GM21786 (cell line): ENCODE results near the gene HELLS.
"Not testable (repeated sequence)": the region's sequence is repeated elsewhere in the genome, so short reads cannot be mapped to it uniquely, and the experiment has no call there.

Experiments
- ATAC-seq: cut with Tn5 transposase; IDR thresholded peaks from one replicate; pipeline ENCODE4 v1.9.1; 2021; ENCODE audit not compliant: unreplicated experiment

Gene HELLS

DNA sequence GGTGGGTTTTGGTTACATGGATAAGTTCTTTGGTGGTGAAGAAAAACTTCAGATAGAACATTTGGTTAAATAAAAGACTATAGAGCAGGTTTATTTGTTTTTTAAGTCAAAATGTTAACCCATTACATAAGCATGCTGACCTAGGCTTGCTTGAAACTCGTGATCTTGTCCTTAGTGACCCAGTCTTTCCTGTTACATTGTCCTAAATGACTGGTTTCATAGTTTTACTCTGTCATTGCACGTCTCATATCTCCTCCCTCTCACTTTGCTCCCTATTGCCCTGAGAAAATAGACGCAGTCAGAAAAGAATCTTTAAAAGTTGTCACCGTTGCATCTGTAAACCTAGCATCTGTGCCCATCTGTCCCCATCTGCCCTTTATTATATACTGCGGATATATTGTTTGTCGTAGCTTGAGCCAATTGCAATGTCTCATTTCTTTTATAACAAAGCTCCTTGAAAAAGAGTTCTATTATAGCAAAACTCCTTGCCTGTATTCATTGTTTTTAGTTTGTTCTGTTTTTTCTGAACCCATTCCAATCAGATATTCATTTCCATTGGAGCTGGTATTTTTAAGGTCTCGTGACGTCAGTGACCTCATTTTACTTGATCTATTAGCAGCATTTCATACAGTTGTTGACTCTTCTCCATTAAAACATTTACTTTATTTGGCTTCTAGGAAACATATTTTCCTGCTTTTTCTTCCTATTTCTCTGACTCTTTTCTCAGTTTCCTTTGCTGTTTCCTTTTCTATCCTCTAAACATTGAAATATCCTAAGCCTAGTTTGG, 57.3 kb downstream of the HELLS start:
- no peak for ATAC-seq

DNA sequence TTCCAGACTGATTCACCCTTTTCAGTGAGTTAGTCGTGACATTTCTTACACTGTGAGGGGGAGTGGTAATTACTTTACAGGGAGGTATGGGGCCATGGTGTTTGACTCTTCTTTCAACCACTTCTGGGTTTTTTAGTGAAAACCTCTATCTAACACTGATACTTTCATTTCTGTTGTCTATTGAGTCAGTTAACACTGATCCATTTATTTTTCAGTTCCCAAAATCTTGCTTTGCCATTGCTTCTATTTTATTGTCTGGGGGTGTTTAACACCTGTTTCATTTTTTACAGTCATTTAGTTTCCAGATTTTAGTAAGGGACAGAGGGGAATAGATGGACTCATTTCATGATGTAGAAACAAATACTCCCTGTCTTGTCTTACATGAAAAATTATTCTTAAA, 61.5 kb downstream of the HELLS start:
- ATAC-seq = peak; percentile 79

- no peak for ATAC-seq
These were observed 63.0 kb downstream of the HELLS start for GRCh38 chr10:94608559-94608958.

DNA sequence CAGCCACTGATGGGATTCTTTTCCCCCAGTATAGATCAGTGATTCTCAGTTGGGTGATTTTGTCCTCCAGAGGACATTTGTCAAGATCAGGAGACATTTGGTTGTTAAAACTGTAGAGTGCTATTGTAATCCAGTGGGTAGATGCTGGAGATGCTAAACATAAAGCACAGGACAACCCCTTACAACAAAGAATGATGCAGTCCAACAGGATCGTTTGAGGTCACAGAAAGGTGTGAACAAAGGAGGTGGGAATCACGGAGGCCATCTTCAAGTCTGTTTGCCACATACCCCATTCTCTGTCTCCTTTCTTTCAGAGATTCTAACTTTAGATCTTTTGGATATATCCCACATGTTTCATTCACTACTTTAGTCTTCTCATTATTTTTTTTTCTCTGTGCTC, 69.0 kb downstream of the HELLS start:
- no peak for ATAC-seq

GRCh38 chr10:94617389-94617944, 71.9 kb downstream of the HELLS start:
- no peak for ATAC-seq

DNA sequence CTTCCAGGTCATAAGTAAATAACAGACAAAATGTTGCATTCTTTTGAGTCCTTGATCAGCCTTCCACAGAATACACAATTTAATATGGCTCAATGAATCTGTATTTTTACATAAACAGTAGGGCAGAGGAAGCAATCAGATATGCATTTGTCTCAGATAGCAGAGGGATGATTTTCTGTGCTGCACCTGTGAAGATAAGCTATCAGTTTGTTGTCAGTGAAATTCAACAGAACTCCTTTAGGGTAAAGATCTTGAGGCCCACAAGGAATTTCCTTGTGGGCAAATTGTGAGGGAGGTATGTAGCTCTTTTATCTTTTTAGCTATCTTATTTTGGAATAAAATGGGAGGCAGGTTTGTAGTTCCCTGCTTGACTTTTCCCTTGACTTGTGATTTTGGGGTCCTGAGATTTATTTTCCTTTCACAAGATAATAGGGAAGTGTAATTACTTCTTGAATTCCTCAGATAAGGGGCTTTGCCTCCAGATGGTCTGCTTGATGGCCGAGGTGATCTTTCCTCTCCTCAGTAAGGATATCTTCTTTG, 77.1 kb downstream of the HELLS start:
- no peak for ATAC-seq

GRCh38 chr10:94623572-94623971, 78.0 kb downstream of the HELLS start:
- no peak for ATAC-seq

GRCh38 chr10:94626476-94626875, 80.9 kb downstream of the HELLS start:
- ATAC-seq = no peak

- no peak for ATAC-seq
These were observed 81.9 kb downstream of the HELLS start for GRCh38 chr10:94627511-94627910.

DNA sequence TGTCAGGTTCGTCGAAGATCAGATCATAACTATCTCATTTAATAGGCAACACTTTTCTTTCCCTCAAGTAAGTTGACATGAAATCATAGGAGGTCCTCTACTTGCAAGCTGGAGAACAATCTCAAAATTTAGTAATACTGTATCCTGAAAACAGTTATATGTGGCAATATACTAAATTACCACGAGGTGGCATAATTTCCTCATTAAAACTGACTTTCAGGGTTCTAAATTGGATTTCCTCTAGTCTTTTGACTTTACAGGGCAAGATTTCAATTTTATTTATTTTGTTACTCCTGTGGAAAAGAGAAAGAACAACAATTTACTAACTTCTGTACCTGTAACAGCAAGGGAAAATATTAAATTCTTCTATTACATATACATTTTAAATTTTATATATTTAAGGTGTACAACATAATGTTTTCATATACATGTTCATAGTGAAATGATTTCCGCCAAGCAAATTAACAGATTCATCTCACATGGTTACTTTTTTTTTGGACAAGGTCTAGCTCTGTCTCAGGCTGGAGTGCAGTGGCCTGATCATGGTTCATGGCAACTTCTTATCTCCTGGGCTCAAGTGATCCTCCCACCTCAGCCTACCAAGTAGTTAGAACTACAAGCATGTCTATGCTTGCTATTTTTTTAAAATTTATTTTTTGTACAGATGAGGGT, 84.6 kb downstream of the HELLS start:
- ATAC-seq = no peak

GRCh38 chr10:94631077-94631875, 85.7 kb downstream of the HELLS start:
- ATAC-seq = no peak

DNA sequence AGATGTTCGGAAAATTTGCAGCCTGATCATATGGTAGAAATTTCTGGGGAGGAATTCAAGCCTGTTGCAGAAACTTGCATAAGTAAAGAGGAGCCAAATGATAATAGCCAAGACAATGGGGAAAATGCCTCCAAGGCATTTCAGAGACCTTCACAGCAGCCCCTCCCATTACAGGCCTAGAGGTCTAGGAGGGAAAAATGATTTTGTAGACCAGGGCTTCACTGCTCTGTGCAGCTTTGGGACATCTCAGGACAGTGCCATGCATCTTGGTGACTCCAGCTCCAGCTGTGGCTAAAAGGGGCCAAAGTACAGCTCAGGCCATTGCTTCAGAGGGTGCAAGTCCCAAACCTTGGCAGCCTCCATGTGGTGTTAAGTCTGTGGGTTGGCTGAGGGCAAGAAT, 87.4 kb downstream of the HELLS start:
- ATAC-seq = no peak

DNA sequence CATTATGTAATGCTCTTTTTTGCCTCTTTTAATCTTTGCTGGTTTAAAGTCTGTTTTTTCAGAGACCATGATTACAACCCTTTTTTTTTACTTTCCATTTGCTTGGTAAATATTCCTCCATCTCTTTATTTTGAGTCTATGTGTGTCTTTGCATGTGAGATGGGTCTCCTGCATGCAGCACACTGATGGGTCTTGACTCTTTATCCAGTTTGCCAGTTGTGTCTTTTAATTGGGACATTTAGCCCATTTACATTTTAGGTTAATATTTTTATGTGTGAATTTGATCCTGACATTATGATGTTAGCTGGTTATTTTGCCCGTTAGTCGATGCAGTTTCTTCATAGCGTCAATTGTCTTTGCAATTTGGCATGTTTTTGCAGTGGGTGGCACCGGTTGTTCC, 92.5 kb downstream of the HELLS start:
- ATAC-seq = not testable (repeated sequence)

DNA sequence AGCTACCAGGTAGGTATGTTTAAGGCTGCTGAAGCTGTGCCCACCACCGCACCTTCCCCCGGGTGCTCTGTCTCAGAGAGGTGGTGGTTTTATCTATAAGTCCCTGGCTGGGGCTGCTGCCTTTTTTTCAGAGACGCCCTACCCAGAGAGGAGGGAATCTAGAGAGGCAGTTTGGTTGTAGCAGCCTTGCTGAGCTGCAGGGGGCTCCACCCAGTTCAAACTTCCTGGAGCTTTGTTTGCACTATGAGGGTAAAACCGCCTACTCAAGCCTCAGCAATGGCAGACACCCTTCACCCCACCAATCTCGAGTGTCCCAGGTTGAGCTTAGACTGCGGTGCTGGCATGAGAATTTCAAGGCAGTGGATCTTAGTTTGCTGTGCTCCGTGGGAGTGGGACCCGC, 94.3 kb downstream of the HELLS start:
- no peak for ATAC-seq

- no peak for ATAC-seq
These were observed 95.0 kb downstream of the HELLS start for GRCh38 chr10:94640562-94640961.

- no peak for ATAC-seq
These were observed 95.9 kb downstream of the HELLS start for GRCh38 chr10:94641480-94641879.

GRCh38 chr10:94644352-94644751, 98.8 kb downstream of the HELLS start:
- ATAC-seq = no peak

- ATAC-seq = peak; percentile 72
These were observed 99.7 kb downstream of the HELLS start for GRCh38 chr10:94645285-94645684.
